SK-N-SH (cell line): Measurements from ENCODE around the gene USP22.

Experiments
- CTCF ChIP-seq: fragments of 200-600 bp; sonication (generic); IDR thresholded peaks from 2 replicates; pipeline ENCODE4 v1.6.1; 2017; ENCODE audit warnings: antibody characterized with exemption, mild to moderate bottlenecking, moderate library complexity
- EP300 ChIP-seq, 2 experiments: IDR thresholded peaks; 2 replicates each; pipeline versions ENCODE4 v1.4.0 to v1.6.1; 2012; ENCODE audit warnings: borderline replicate concordance in 1 of 2, low read depth in 1 of 2, low read length in 1 of 2
- EZH2phosphoT487 ChIP-seq: fragments of 200-600 bp; sonication (generic); IDR thresholded peaks from 2 replicates; pipeline ENCODE4 v1.6.1; 2017; ENCODE audit warnings: low read depth, mixed run types, mild to moderate bottlenecking, antibody characterized with exemption, moderate library complexity, borderline replicate concordance
- MXI1 ChIP-seq: IDR thresholded peaks from 2 replicates; pipeline ENCODE4 v1.6.1; 2012; ENCODE audit warnings: mild to moderate bottlenecking, low read depth, low read length, improper control_type of control experiment
- NFIC ChIP-seq: IDR thresholded peaks from 2 replicates; pipeline ENCODE4 v1.4.0; 2012; ENCODE audit warnings: borderline replicate concordance
- RAD21 ChIP-seq: IDR thresholded peaks from 2 replicates; pipeline ENCODE4 v1.6.1; 2012; ENCODE audit warnings: mild to moderate bottlenecking, low read length
- SIN3A ChIP-seq: IDR thresholded peaks from 2 replicates; pipeline ENCODE4 v1.6.1; 2012; ENCODE audit warnings: low read depth, mild to moderate bottlenecking, low read length, moderate library complexity, borderline replicate concordance
- TAF1 ChIP-seq: IDR thresholded peaks from 2 replicates; pipeline ENCODE4 v1.6.1; 2012; ENCODE audit warnings: low read depth, mild to moderate bottlenecking, low read length, moderate library complexity, borderline replicate concordance
- USF2 ChIP-seq: fragments of 150-350 bp; IDR thresholded peaks from 2 replicates; pipeline ENCODE4 v1.6.1; 2017; ENCODE audit warnings: antibody characterized with exemption, low read length, low read depth, borderline replicate concordance
- TF ChIP-seq, protein P1 (sequence below): IDR thresholded peaks from 2 replicates; pipeline ENCODE4 v1.4.0; 2012; ENCODE audit warnings: low read depth, borderline replicate concordance
- TF ChIP-seq, protein P2 (sequence below): IDR thresholded peaks from 2 replicates; pipeline ENCODE4 v1.6.1; 2012; ENCODE audit warnings: mild to moderate bottlenecking, low read depth, low read length, moderate library complexity
- TF ChIP-seq, protein P3 (sequence below): IDR thresholded peaks from 2 replicates; pipeline ENCODE4; 2012

DNA sequence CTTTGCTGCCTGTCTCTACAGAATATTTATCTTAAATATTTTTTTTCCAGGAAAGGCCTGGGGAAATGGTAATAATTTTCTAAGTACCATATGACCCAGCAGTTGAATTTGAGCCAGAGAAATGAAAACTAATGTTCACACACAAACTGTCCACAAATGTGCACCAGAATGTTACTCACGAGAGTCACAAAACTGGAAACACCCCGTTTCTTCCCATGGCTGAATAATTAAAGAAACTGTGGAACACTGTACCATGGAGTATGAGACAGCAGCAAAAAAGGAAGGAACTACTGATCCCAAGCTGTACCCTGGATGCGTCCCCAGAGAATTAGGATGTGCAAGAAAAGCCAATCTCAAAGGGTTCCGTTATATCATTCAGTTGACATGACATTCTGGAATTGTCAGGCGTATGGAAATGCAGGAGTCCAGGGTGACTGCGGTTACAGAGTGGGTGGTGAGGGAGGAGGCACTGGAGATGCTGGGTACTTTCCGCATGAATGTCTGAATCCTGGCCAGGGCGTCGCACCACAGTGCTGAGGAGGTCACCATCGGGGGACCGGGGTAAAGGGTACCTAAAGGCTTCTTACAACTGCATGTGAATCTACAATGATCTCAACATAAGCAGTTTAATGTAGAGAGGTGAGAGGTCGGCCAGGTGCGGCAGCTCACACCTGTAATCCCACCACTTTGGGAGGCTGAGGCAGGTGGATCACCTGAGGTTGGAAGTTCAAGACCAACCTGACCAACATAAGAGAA lies 34.5 kb downstream of the USP22 start:
- TF ChIP-seq, protein P1, sequence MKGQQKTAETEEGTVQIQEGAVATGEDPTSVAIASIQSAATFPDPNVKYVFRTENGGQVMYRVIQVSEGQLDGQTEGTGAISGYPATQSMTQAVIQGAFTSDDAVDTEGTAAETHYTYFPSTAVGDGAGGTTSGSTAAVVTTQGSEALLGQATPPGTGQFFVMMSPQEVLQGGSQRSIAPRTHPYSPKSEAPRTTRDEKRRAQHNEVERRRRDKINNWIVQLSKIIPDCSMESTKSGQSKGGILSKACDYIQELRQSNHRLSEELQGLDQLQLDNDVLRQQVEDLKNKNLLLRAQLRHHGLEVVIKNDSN, result no peak
- TF ChIP-seq EP300 (IDR thresholded peaks at IDR 0.05; ENCODE audit: borderline replicate concordance in 1 of 2, low read depth in 1 of 2, low read length in 1 of 2) (no peak), TAF1 (no peak), CTCF (no peak), EZH2phosphoT487 (no peak), NFIC (no peak), RAD21 (no peak), SIN3A (no peak), MXI1 (no peak), USF2 (no peak)
- TF ChIP-seq, protein P2, sequence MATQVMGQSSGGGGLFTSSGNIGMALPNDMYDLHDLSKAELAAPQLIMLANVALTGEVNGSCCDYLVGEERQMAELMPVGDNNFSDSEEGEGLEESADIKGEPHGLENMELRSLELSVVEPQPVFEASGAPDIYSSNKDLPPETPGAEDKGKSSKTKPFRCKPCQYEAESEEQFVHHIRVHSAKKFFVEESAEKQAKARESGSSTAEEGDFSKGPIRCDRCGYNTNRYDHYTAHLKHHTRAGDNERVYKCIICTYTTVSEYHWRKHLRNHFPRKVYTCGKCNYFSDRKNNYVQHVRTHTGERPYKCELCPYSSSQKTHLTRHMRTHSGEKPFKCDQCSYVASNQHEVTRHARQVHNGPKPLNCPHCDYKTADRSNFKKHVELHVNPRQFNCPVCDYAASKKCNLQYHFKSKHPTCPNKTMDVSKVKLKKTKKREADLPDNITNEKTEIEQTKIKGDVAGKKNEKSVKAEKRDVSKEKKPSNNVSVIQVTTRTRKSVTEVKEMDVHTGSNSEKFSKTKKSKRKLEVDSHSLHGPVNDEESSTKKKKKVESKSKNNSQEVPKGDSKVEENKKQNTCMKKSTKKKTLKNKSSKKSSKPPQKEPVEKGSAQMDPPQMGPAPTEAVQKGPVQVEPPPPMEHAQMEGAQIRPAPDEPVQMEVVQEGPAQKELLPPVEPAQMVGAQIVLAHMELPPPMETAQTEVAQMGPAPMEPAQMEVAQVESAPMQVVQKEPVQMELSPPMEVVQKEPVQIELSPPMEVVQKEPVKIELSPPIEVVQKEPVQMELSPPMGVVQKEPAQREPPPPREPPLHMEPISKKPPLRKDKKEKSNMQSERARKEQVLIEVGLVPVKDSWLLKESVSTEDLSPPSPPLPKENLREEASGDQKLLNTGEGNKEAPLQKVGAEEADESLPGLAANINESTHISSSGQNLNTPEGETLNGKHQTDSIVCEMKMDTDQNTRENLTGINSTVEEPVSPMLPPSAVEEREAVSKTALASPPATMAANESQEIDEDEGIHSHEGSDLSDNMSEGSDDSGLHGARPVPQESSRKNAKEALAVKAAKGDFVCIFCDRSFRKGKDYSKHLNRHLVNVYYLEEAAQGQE, result no peak
- TF ChIP-seq, protein P3, sequence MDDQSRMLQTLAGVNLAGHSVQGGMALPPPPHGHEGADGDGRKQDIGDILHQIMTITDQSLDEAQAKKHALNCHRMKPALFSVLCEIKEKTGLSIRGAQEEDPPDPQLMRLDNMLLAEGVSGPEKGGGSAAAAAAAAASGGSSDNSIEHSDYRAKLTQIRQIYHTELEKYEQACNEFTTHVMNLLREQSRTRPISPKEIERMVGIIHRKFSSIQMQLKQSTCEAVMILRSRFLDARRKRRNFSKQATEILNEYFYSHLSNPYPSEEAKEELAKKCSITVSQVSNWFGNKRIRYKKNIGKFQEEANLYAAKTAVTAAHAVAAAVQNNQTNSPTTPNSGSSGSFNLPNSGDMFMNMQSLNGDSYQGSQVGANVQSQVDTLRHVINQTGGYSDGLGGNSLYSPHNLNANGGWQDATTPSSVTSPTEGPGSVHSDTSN, result no peak
